ENCODE data around the gene RAB8B. TPM values are rescaled to one million over a fixed set of nuclear protein-coding genes. Genes with fewer than 3 reads are reported as not detected.

The RAB8B gene
- total RNA-seq, 2 donors from 2014 or later = 46.8 to 51.8 TPM

- DNase-seq (ENCODE audit: low spot score) = no peak
- intact Hi-C loops (cut with DNase I) = no loop called here
Measured at GRCh38 chr15:63178034-63178433, 11.4 kb upstream of the RAB8B start.

- intact Hi-C loops (cut with DNase I) = no loop called here
- no peak for DNase-seq (ENCODE audit: low spot score)
Measured at GRCh38 chr15:63180746-63181145, 8.7 kb upstream of the RAB8B start.

GRCh38 chr15:63181648-63182047, 7.8 kb upstream of the RAB8B start:
- intact Hi-C loops (cut with DNase I) = no loop called here
- no peak for DNase-seq (ENCODE audit: low spot score)

- intact Hi-C loops (cut with DNase I) = no loop called here
- DNase-seq (ENCODE audit: low spot score) = no peak
Measured at GRCh38 chr15:63185206-63185605, 4.2 kb upstream of the RAB8B start.

- no peak for DNase-seq (ENCODE audit: low spot score)
- intact Hi-C loops (cut with DNase I) = no loop called here
Measured at GRCh38 chr15:63186065-63186464, 3.3 kb upstream of the RAB8B start.

- DNase-seq (ENCODE audit: low spot score) = no peak
- intact Hi-C loops (cut with DNase I) = no loop called here
Measured at GRCh38 chr15:63187589-63188226, 1.7 kb upstream of the RAB8B start.

GRCh38 chr15:63188247-63188925, 1.0 kb upstream of the RAB8B start:
- no peak for DNase-seq (ENCODE audit: low spot score)
- intact Hi-C loops (cut with DNase I) = no loop called here

GRCh38 chr15:63189941-63190768, 749 bp downstream of the RAB8B start:
- DNase-seq (ENCODE audit: low spot score) = no peak
- intact Hi-C loops (cut with DNase I) = no loop called here

GRCh38 chr15:63190769-63191649, 1.6 kb downstream of the RAB8B start:
- DNase-seq (ENCODE audit: low spot score) = no peak
- intact Hi-C loops (cut with DNase I) = no loop called here

GRCh38 chr15:63191895-63192618, 2.7 kb downstream of the RAB8B start:
- intact Hi-C loops (cut with DNase I) = no loop called here
- DNase-seq (ENCODE audit: low spot score) = no peak

- DNase-seq (ENCODE audit: low spot score) = no peak
- intact Hi-C loops (cut with DNase I) = no loop called here
Measured at GRCh38 chr15:63192619-63193206, 3.3 kb downstream of the RAB8B start.

- intact Hi-C loops (cut with DNase I) = no loop called here
- DNase-seq (ENCODE audit: low spot score) = no peak
Measured at GRCh38 chr15:63194302-63194701, 4.9 kb downstream of the RAB8B start.

- DNase-seq (ENCODE audit: low spot score) = no peak
- intact Hi-C loops (cut with DNase I) = no loop called here
Measured at GRCh38 chr15:63194880-63195568, 5.6 kb downstream of the RAB8B start.

- intact Hi-C loops (cut with DNase I) = no loop called here
- DNase-seq (ENCODE audit: low spot score) = no peak
Measured at GRCh38 chr15:63195569-63196015, 6.2 kb downstream of the RAB8B start.

- intact Hi-C loops (cut with DNase I) = no loop called here
- DNase-seq (ENCODE audit: low spot score) = no peak
Measured at GRCh38 chr15:63196842-63197241, 7.4 kb downstream of the RAB8B start.

GRCh38 chr15:63197626-63198025, 8.2 kb downstream of the RAB8B start:
- intact Hi-C loops (cut with DNase I) = no loop called here

GRCh38 chr15:63198371-63199250, 9.2 kb downstream of the RAB8B start:
- intact Hi-C loops (cut with DNase I) = no loop called here
- DNase-seq (ENCODE audit: low spot score) = no peak

More at GRCh38 chr15:63197626-63198025, 8.2 kb downstream of the RAB8B start:
- no peak for DNase-seq (ENCODE audit: low spot score)
